Stimulated activated CD8-positive, alpha-beta memory T cell treated with anti-CD3 and anti-CD28 coated beads, Interleukin-12 subunit alpha, Interleukin-12 subunit beta, amount 100 ng/mL, for 4 hours (primary cell): ENCODE data around the gene TMX1.

Experiments used
- DNase-seq: peaks from one replicate; pipeline ENCODE4 v3.0.0-alpha.2; 2020; ENCODE audit warnings: low read depth

Gene TMX1

GRCh38 chr14:51242545-51243490 is 2.8 kb downstream of the TMX1 start:
- DNase-seq = no peak

- no peak for DNase-seq
Observed at GRCh38 chr14:51244591-51244990, 4.5 kb downstream of the TMX1 start.

- DNase-seq = no peak
Observed at GRCh38 chr14:51246032-51246431, 6.0 kb downstream of the TMX1 start.

GRCh38 chr14:51248016-51248987 is 8.3 kb downstream of the TMX1 start:
- DNase-seq = no peak

GRCh38 chr14:51251486-51251885 is 11.4 kb downstream of the TMX1 start:
- no peak for DNase-seq

- no peak for DNase-seq
Observed at GRCh38 chr14:51253880-51254279, 13.8 kb downstream of the TMX1 start.

- no peak for DNase-seq
Observed at GRCh38 chr14:51258280-51258679, 18.2 kb downstream of the TMX1 start.

- DNase-seq = no peak
Observed at GRCh38 chr14:51258788-51259187, 18.7 kb downstream of the TMX1 start.

GRCh38 chr14:51260225-51260624 is 20.2 kb downstream of the TMX1 start:
- no peak for DNase-seq

GRCh38 chr14:51261151-51261550 is 21.1 kb downstream of the TMX1 start:
- DNase-seq = no peak

GRCh38 chr14:51262868-51263267 is 22.8 kb downstream of the TMX1 start:
- DNase-seq = no peak

- no peak for DNase-seq
Observed at GRCh38 chr14:51269634-51270033, 29.6 kb downstream of the TMX1 start.

- no peak for DNase-seq
Observed at GRCh38 chr14:51276605-51277004, 36.6 kb downstream of the TMX1 start.

GRCh38 chr14:51277753-51278415 is 37.8 kb downstream of the TMX1 start:
- no peak for DNase-seq

GRCh38 chr14:51282517-51282916 is 42.5 kb downstream of the TMX1 start:
- DNase-seq = no peak

- no peak for DNase-seq
Observed at GRCh38 chr14:51283402-51284085, 43.5 kb downstream of the TMX1 start.

- no peak for DNase-seq
Observed at GRCh38 chr14:51284241-51284640, 44.2 kb downstream of the TMX1 start.

- no peak for DNase-seq
Observed at GRCh38 chr14:51285120-51285519, 45.1 kb downstream of the TMX1 start.

GRCh38 chr14:51289169-51289568 is 49.1 kb downstream of the TMX1 start:
- DNase-seq = no peak

GRCh38 chr14:51290132-51290531 is 50.1 kb downstream of the TMX1 start:
- DNase-seq = no peak

- DNase-seq = no peak
Observed at GRCh38 chr14:51291016-51291415, 51.0 kb downstream of the TMX1 start.
